Sigmoid colon (tissue), 4 donors: ENCODE results near the gene MAP4.

Source experiments
- POLR2AphosphoS5 ChIP-seq, 4 donors: sonication (generic); formaldehyde crosslinking; IDR thresholded peaks; one replicate each; pipeline ENCODE4 v1.6.1; 2017; ENCODE audit warnings: antibody characterized with exemption in 4 of 4
- TF ChIP-seq, protein P1 (sequence below), 4 experiments: fragments of 450-650 bp in 3 of 4; fragments of 200-600 bp in 1 of 4; IDR thresholded peaks; one replicate each; pipeline ENCODE4 v1.5.1; 2016 to 2019; ENCODE audit warnings: antibody characterized with exemption in 4 of 4, mild to moderate bottlenecking in 3 of 4, moderate library complexity in 2 of 4

DNA sequence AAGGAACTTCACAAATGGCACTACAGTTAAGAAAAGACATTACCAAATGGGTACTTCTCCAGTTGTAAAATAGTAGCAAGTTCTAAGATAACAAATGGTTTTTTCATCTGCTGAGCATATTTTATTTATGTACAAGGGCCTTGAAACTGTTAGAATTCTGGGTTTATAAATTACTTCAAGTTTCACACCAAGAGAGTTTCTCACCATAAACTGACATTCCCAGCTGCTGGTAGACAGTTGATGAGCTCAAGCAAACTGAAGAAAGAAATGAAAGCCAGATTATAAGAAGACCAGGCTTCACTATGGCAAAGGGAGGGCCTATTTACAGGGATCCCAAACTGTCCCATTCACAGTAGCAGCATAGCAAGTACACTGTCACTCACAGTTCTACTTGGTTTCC is 113.5 kb downstream of the MAP4 start:
- TF ChIP-seq, protein P1, sequence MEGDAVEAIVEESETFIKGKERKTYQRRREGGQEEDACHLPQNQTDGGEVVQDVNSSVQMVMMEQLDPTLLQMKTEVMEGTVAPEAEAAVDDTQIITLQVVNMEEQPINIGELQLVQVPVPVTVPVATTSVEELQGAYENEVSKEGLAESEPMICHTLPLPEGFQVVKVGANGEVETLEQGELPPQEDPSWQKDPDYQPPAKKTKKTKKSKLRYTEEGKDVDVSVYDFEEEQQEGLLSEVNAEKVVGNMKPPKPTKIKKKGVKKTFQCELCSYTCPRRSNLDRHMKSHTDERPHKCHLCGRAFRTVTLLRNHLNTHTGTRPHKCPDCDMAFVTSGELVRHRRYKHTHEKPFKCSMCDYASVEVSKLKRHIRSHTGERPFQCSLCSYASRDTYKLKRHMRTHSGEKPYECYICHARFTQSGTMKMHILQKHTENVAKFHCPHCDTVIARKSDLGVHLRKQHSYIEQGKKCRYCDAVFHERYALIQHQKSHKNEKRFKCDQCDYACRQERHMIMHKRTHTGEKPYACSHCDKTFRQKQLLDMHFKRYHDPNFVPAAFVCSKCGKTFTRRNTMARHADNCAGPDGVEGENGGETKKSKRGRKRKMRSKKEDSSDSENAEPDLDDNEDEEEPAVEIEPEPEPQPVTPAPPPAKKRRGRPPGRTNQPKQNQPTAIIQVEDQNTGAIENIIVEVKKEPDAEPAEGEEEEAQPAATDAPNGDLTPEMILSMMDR (IDR thresholded peaks at IDR 0.05): no peak
- TF ChIP-seq POLR2AphosphoS5 (IDR thresholded peaks at IDR 0.05): no peak
